ENCODE data around the gene NUCB1. TPM values are rescaled to one million over a fixed set of nuclear protein-coding genes. Genes with fewer than 3 reads are reported as not detected.
"Not testable (repeated sequence)": the region's sequence is repeated elsewhere in the genome, so short reads cannot be mapped to it uniquely, and the experiment has no call there.

The NUCB1 gene
- total RNA-seq, 1 experiment from 2014 or later, result 162 TPM

DNA sequence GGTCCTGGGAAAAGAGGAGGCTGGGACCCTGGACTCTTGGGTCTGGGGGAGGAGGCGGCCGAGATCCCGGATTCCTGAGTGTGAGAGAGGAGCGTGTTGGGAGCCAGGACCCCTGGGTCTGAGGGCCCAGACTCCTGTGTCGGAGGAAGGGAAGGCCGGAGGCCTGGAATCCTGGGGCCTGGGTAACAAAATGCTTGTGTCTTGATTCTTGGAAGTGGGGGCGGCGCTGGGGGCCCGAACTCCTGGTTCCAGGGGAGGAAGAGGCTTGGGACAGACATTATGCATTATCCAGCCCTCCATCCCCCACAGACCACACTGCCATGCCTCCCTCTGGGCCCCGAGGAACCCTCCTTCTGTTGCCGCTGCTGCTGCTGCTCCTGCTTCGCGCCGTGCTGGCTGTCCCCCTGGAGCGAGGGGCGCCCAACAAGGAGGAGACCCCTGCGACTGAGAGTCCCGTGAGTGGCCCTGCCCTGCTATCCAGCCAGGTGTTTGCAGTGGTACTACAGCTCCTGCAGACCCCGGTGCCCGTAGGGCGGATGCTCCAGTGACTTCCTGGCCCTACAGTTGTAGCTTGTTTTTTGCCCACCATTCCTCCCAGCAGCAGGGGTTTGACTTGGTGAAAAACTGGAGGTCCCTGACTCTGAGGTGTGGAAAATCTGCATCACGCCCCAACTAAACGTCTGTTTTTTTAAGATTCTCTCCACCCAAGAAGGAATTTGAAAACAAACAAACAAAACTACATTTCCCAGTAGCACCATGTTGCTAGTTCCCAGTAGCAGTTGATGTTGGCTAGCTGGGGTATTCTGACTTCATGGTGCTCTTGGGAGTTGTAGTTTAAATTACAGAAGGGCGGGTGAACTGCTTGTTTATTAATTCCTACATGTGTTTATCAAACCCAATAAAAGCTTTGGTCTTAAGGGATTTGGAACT is 630 bp downstream of the NUCB1 start:
- TSS peak; percentile 83 for BruUV-seq (replicated peaks)
- no peaks in the 10 kb centered on the region for H3K27me3 Mint-ChIP-seq (ENCODE audit: unreplicated experiment)
- CTCF ChIA-PET, result interaction anchor here (0.5 to 1.4 kb wide), 5 partner anchors 26 to 173 kb away, joined by 3 to 7 read pairs (median 4); partner anchors contain the start of gene BAX
- TF ChIP-seq, protein P1, sequence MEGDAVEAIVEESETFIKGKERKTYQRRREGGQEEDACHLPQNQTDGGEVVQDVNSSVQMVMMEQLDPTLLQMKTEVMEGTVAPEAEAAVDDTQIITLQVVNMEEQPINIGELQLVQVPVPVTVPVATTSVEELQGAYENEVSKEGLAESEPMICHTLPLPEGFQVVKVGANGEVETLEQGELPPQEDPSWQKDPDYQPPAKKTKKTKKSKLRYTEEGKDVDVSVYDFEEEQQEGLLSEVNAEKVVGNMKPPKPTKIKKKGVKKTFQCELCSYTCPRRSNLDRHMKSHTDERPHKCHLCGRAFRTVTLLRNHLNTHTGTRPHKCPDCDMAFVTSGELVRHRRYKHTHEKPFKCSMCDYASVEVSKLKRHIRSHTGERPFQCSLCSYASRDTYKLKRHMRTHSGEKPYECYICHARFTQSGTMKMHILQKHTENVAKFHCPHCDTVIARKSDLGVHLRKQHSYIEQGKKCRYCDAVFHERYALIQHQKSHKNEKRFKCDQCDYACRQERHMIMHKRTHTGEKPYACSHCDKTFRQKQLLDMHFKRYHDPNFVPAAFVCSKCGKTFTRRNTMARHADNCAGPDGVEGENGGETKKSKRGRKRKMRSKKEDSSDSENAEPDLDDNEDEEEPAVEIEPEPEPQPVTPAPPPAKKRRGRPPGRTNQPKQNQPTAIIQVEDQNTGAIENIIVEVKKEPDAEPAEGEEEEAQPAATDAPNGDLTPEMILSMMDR (IDR thresholded peaks at IDR 0.05; ENCODE audit: unreplicated experiment), result no peak
- peaks cover 6% of the 10 kb centered on the region for H3K4me1 Mint-ChIP-seq (ENCODE audit: low read depth, unreplicated experiment)
- H3K36me3 Mint-ChIP-seq (ENCODE audit: insufficient read depth, unreplicated experiment), result peaks cover 54% of the 10 kb centered on the region
- intact Hi-C loops (cut with micrococcal nuclease; ENCODE audit: unreplicated experiment), result no loop called here
- no peaks in the 10 kb centered on the region for H3K9me3 Mint-ChIP-seq (ENCODE audit: low read depth, unreplicated experiment)
- DNase-seq, result no peak
- H3K27ac Mint-ChIP-seq (ENCODE audit: unreplicated experiment), result peak overlapping the region; percentile 93
- peak overlapping the region; percentile 99 for H3K4me3 Mint-ChIP-seq (ENCODE audit: low read depth, unreplicated experiment)

DNA sequence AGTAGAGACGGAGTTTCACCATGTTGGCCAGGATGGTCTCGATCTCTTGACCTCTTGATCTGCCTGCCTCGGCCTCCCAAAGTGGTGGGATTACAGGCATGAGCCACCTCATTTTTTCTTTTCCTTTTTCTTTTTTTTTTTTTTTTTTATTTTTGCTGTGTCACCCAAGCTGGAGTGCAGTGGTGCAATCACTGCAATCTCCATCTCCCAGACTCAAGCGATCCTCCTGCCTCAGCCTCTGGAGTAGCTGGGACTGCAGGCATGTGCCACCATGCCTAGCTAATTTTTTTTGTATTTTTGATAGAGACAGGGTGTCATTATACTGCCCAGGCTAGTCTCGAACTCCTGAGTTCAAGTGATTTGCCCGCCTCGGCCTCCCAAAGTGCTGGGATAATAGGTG is 2.2 kb downstream of the NUCB1 start:
- H3K27ac Mint-ChIP-seq (ENCODE audit: unreplicated experiment); H3K4me1 Mint-ChIP-seq (ENCODE audit: low read depth, unreplicated experiment); intact Hi-C loops (cut with micrococcal nuclease; ENCODE audit: unreplicated experiment); H3K4me3 Mint-ChIP-seq (ENCODE audit: low read depth, unreplicated experiment); H3K9me3 Mint-ChIP-seq (ENCODE audit: low read depth, unreplicated experiment); H3K27me3 Mint-ChIP-seq (ENCODE audit: unreplicated experiment); DNase-seq; BruUV-seq (replicated peaks): not testable (repeated sequence)
- peaks cover 63% of the 10 kb centered on the region for H3K36me3 Mint-ChIP-seq (ENCODE audit: insufficient read depth, unreplicated experiment)
- CTCF ChIA-PET, result interaction anchor here (0.7 kb wide), 2 partner anchors 21 to 91 kb away, joined by 3 to 6 read pairs; partner anchors contain the start of gene RUVBL2

DNA sequence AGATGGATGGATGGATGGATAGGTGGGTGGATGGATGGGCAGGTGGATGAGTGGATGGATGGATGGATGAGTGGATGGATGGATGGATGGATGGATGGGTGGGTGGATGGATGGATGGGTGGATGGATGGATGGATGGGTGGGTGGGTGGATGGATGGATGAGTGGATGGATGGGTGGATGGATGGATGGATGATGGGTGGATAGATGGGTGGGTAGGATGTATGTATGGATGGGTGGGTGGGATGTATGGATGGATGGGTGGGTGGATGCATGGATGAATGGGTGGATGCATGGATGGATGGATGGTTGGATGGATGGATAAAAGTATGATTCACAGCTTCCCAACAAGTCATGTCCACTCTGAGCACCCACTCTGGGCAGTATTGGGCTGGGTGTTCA is 3.7 kb downstream of the NUCB1 start:
- BruUV-seq (replicated peaks); H3K4me3 Mint-ChIP-seq (ENCODE audit: low read depth, unreplicated experiment); intact Hi-C loops (cut with micrococcal nuclease; ENCODE audit: unreplicated experiment); H3K27me3 Mint-ChIP-seq (ENCODE audit: unreplicated experiment); CTCF ChIA-PET; H3K9me3 Mint-ChIP-seq (ENCODE audit: low read depth, unreplicated experiment); H3K27ac Mint-ChIP-seq (ENCODE audit: unreplicated experiment); DNase-seq; H3K4me1 Mint-ChIP-seq (ENCODE audit: low read depth, unreplicated experiment): not testable (repeated sequence)
- H3K36me3 Mint-ChIP-seq (ENCODE audit: insufficient read depth, unreplicated experiment), result peaks cover 70% of the 10 kb centered on the region

DNA sequence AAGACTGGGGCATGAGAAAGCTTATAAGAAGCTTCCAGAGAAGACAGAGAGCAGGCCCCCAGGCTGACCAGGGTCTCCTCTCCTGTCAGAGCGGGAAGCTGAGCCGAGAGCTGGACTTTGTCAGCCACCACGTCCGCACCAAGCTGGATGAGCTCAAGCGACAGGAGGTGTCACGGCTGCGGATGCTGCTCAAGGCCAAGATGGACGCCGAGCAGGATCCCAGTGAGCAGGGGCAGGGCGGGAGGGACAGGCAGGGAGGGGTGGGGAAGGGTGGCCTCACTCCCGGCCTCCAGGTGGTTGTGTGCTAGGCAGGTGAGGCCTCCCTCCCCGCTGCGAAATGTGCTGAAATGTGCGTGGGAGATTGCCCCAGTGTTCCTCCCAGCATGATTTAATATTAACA is 5.6 kb downstream of the NUCB1 start:
- no TSS peak for BruUV-seq (replicated peaks)
- H3K27ac Mint-ChIP-seq (ENCODE audit: unreplicated experiment), result no peak overlapping the region
- intact Hi-C loops (cut with micrococcal nuclease; ENCODE audit: unreplicated experiment), result no loop called here
- no peaks in the 10 kb centered on the region for H3K4me1 Mint-ChIP-seq (ENCODE audit: low read depth, unreplicated experiment)
- DNase-seq, result no peak
- peaks cover 63% of the 10 kb centered on the region for H3K36me3 Mint-ChIP-seq (ENCODE audit: insufficient read depth, unreplicated experiment)
- TF ChIP-seq, protein P1 (IDR thresholded peaks at IDR 0.05; ENCODE audit: unreplicated experiment), result no peak
- no peak overlapping the region for H3K4me3 Mint-ChIP-seq (ENCODE audit: low read depth, unreplicated experiment)
- no peaks in the 10 kb centered on the region for H3K9me3 Mint-ChIP-seq (ENCODE audit: low read depth, unreplicated experiment)
- no peaks in the 10 kb centered on the region for H3K27me3 Mint-ChIP-seq (ENCODE audit: unreplicated experiment)
- CTCF ChIA-PET, result no interaction called here

DNA sequence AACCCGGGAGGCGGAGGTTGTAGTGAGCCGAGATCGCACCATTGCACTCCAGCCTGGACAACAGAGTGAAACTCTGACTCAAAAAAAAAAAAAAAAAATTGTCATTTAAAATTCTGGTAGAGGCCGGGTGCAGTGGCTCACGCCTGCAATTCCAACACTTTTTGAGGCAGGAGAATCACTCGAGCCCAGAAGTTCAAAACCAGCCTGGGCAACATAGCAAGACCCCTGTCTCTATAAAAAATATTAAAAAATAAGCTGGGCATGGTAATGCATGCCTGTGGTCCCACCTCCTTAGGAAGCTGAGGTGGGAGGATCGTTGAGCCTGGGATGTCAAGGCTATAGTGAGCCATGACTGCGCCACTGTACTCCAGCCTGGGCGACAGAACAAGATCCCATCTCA is 6.2 kb downstream of the NUCB1 start:
- Mint-ChIP-seq H3K36me3 (ENCODE audit: insufficient read depth, unreplicated experiment) (peaks cover 58% of the 10 kb centered on the region), H3K27me3 (ENCODE audit: unreplicated experiment) (no peaks in the 10 kb centered on the region), H3K4me3 (ENCODE audit: low read depth, unreplicated experiment) (no peak overlapping the region), H3K27ac (ENCODE audit: unreplicated experiment) (no peak overlapping the region), H3K4me1 (ENCODE audit: low read depth, unreplicated experiment) (no peaks in the 10 kb centered on the region), H3K9me3 (ENCODE audit: low read depth, unreplicated experiment) (no peaks in the 10 kb centered on the region)
- BruUV-seq (replicated peaks), result no TSS peak
- intact Hi-C loops (cut with micrococcal nuclease; ENCODE audit: unreplicated experiment), result no loop called here
- CTCF ChIA-PET, result no interaction called here
- TF ChIP-seq, protein P1 (IDR thresholded peaks at IDR 0.05; ENCODE audit: unreplicated experiment), result no peak
- DNase-seq, result no peak

All from Calu3 (cell line).